Adrenal gland (tissue), 5 donors: ENCODE data around the gene ZNF655.
"Not testable (repeated sequence)": the region's sequence is repeated elsewhere in the genome, so short reads cannot be mapped to it uniquely, and the experiment has no call there.

Experiments
- POLR2A ChIP-seq, 2 donors: fragments of 450-650 bp; IDR thresholded peaks; one replicate each; pipeline ENCODE4 v1.6.1; 2017; ENCODE audit warnings: antibody characterized with exemption in 2 of 2, mild to moderate bottlenecking in 2 of 2, moderate library complexity in 1 of 2
- TF ChIP-seq, protein P1 (sequence below), 6 experiments: fragments of 450-650 bp in 4 of 6; fragments of 200-600 bp in 2 of 6; sonication (generic) in 1 of 6; IDR thresholded peaks; 1 replicate in 5 of 6; 2 replicates in 1 of 6; pipeline versions ENCODE4 v1.5.1 to v1.8.0; 2016 to 2021; ENCODE audit warnings: antibody characterized with exemption in 6 of 6, mild to moderate bottlenecking in 2 of 6, moderate library complexity in 1 of 6
- donor health status: DM: no; HTN: no; CAD: no.

DNA sequence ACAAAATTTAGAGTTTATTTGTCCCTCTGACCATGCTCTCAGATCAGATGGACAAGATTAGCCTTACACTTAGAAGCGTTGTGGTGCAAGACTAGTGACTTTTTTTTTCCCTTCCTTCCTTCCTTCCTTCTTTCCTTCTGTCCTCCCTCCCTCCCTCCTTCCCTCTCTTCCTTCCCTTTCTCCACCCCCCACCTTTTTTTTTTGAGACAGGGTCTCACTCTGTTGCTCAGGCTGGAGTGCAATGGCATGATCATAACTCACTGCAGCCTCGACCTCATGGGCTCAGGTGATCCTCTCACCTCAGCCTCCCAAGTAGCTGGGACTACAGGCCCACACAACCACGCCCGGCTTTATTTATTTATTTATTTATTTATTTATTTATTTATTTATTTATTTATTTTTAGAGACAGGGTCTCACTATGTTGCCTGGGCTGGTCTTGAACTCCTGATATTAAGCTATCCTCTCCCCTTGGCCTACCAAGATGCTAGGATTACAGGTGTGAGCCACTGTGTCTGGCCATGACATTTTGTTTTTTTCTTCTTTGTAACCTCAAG, 22.4 kb downstream of the ZNF655 start:
- TF ChIP-seq, protein P1, sequence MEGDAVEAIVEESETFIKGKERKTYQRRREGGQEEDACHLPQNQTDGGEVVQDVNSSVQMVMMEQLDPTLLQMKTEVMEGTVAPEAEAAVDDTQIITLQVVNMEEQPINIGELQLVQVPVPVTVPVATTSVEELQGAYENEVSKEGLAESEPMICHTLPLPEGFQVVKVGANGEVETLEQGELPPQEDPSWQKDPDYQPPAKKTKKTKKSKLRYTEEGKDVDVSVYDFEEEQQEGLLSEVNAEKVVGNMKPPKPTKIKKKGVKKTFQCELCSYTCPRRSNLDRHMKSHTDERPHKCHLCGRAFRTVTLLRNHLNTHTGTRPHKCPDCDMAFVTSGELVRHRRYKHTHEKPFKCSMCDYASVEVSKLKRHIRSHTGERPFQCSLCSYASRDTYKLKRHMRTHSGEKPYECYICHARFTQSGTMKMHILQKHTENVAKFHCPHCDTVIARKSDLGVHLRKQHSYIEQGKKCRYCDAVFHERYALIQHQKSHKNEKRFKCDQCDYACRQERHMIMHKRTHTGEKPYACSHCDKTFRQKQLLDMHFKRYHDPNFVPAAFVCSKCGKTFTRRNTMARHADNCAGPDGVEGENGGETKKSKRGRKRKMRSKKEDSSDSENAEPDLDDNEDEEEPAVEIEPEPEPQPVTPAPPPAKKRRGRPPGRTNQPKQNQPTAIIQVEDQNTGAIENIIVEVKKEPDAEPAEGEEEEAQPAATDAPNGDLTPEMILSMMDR (IDR thresholded peaks at IDR 0.05): not testable (repeated sequence)
- TF ChIP-seq POLR2A (IDR thresholded peaks at IDR 0.05): not testable (repeated sequence)
